ENCODE measurements around the gene DBX1. TPM values are rescaled to one million over a fixed set of nuclear protein-coding genes. Genes with fewer than 3 reads are reported as not detected.

The DBX1 gene
- total RNA-seq, 1 donor from 2014 or later = 0.43 TPM

- Mint-ChIP-seq H3K9me3 (peaks cover 2% of the 10 kb centered on the region), H3K4me3 (peak overlapping the region; percentile 85), H3K27me3 (ENCODE audit: insufficient read depth, low read depth) (peaks cover 80% of the 10 kb centered on the region), H3K4me1 (peaks cover 76% of the 10 kb centered on the region), H3K36me3 (no peaks in the 10 kb centered on the region), H3K27ac (no peak overlapping the region)
- H2AFZ ChIP-seq (replicated peaks) = no peak overlapping the region
- peaks cover 44% of the 10 kb centered on the region for H4K20me1 ChIP-seq (ENCODE audit: low read depth)
- DNase-seq (ENCODE audit: low spot score) = peak; percentile 68
- H3K27me3 ChIP-seq = peaks cover 87% of the 10 kb centered on the region
- peaks cover 77% of the 10 kb centered on the region for H3K4me1 ChIP-seq
- no peak overlapping the region for H3K9ac ChIP-seq
- TF ChIP-seq EZH2 (IDR thresholded peaks at IDR 0.05) (peak; percentile 62), EZH2phosphoT487 (IDR thresholded peaks at IDR 0.05) (peak; percentile 53), CTCF (IDR thresholded peaks at IDR 0.05) (no peak)
- H3K4me3 ChIP-seq = peak overlapping the region; percentile 65
- no peaks in the 10 kb centered on the region for H3K79me2 ChIP-seq (ENCODE audit: low read depth)
- H3K9me3 ChIP-seq (ENCODE audit: low read depth) = no peaks in the 10 kb centered on the region
- no peaks in the 10 kb centered on the region for H3K36me3 ChIP-seq
- peaks cover 88% of the 10 kb centered on the region for H3F3A ChIP-seq (ENCODE audit: low read depth)
- H3K4me2 ChIP-seq = peak overlapping the region; percentile 96
- no peak overlapping the region for H3K27ac ChIP-seq
Measured at GRCh38 chr11:20161230-20161918, 1.1 kb upstream of the DBX1 start.

- Mint-ChIP-seq H3K4me1 (peaks cover 70% of the 10 kb centered on the region), H3K27ac (no peak overlapping the region), H3K9me3 (peaks cover 7% of the 10 kb centered on the region), H3K27me3 (ENCODE audit: insufficient read depth, low read depth) (peaks cover 82% of the 10 kb centered on the region), H3K4me3 (peak overlapping the region; percentile 85), H3K36me3 (peaks cover 3% of the 10 kb centered on the region)
- peak; percentile 36 for DNase-seq (ENCODE audit: low spot score)
- Histone ChIP-seq H4K20me1 (ENCODE audit: low read depth) (peaks cover 44% of the 10 kb centered on the region), H2AFZ (replicated peaks) (no peak overlapping the region), H3K4me1 (peaks cover 82% of the 10 kb centered on the region), H3K79me2 (ENCODE audit: low read depth) (peaks cover 9% of the 10 kb centered on the region), H3K4me2 (peak overlapping the region; percentile 96), H3F3A (ENCODE audit: low read depth) (peaks cover 92% of the 10 kb centered on the region), H3K36me3 (no peaks in the 10 kb centered on the region), H3K27me3 (peaks cover 88% of the 10 kb centered on the region), H3K9ac (no peak overlapping the region), H3K27ac (no peak overlapping the region), H3K4me3 (peak overlapping the region; percentile 65), H3K9me3 (ENCODE audit: low read depth) (no peaks in the 10 kb centered on the region)
- TF ChIP-seq EZH2phosphoT487 (IDR thresholded peaks at IDR 0.05) (peak; percentile 74), EZH2 (IDR thresholded peaks at IDR 0.05) (no peak)
Measured at GRCh38 chr11:20159466-20160381, 551 bp downstream of the DBX1 start.

- Histone ChIP-seq H3K4me2 (peak overlapping the region; percentile 96), H3K36me3 (no peaks in the 10 kb centered on the region), H2AFZ (replicated peaks) (no peak overlapping the region), H3K79me2 (ENCODE audit: low read depth) (peaks cover 9% of the 10 kb centered on the region), H4K20me1 (ENCODE audit: low read depth) (peaks cover 44% of the 10 kb centered on the region), H3K4me3 (peak overlapping the region; percentile 65), H3K4me1 (peaks cover 78% of the 10 kb centered on the region), H3K27me3 (peaks cover 87% of the 10 kb centered on the region), H3F3A (ENCODE audit: low read depth) (peaks cover 92% of the 10 kb centered on the region), H3K9me3 (ENCODE audit: low read depth) (no peaks in the 10 kb centered on the region), H3K9ac (no peak overlapping the region), H3K27ac (no peak overlapping the region)
- DNase-seq (ENCODE audit: low spot score) = peak; percentile 95
- H3K27me3 Mint-ChIP-seq (ENCODE audit: insufficient read depth, low read depth) = peaks cover 76% of the 10 kb centered on the region
- peak; percentile 19 for TF ChIP-seq EZH2 (IDR thresholded peaks at IDR 0.05)
- TF ChIP-seq EZH2phosphoT487 (IDR thresholded peaks at IDR 0.05) = no peak
- no peak for TF ChIP-seq CTCF (IDR thresholded peaks at IDR 0.05)
- peaks cover 7% of the 10 kb centered on the region for H3K9me3 Mint-ChIP-seq
- peak overlapping the region; percentile 85 for H3K4me3 Mint-ChIP-seq
- no peak overlapping the region for H3K27ac Mint-ChIP-seq
- peaks cover 61% of the 10 kb centered on the region for H3K4me1 Mint-ChIP-seq
- H3K36me3 Mint-ChIP-seq = peaks cover 3% of the 10 kb centered on the region
Measured at GRCh38 chr11:20158597-20159257, 1.5 kb downstream of the DBX1 start.
